A549 (cell line): Measurements from ENCODE around the gene SUGP1.
"Not testable (repeated sequence)": the region's sequence is repeated elsewhere in the genome, so short reads cannot be mapped to it uniquely, and the experiment has no call there.

ENCODE experiments used
- CTCF ChIP-seq: fragments of >200 bp; sonication (Bioruptor Twin); formaldehyde crosslinking; IDR thresholded peaks from 3 replicates; pipeline ENCODE4 v1.5.1; 2016
- EP300 ChIP-seq, 2 experiments: fragments of >200 bp; sonication (Bioruptor Twin); formaldehyde crosslinking; IDR thresholded peaks; 2 replicates in 1 of 2; 3 replicates in 1 of 2; pipeline ENCODE4 v1.6.1; 2016 to 2017
- POLR2A ChIP-seq: IDR thresholded peaks from 2 replicates; pipeline ENCODE4 v1.6.1; 2012; ENCODE audit warnings: mild to moderate bottlenecking, low read length
- RARB ChIP-seq: fragments of 250-450 bp; sonication (Bioruptor Pico); IDR thresholded peaks from 2 replicates; pipeline ENCODE4 v1.8.0; 2021; ENCODE audit warnings: mild to moderate bottlenecking, moderate library complexity

GRCh38 chr19:19253409-19253808, 66.9 kb downstream of the SUGP1 start:
- not testable (repeated sequence) for TF ChIP-seq CTCF; RARB (CRISPR knock-in tag); EP300 (IDR thresholded peaks at IDR 0.05); POLR2A
